WTC11 (cell line): ENCODE data around the gene C19orf67.

ENCODE experiments used
- CREB1 ChIP-seq: sonication (generic); formaldehyde crosslinking; IDR thresholded peaks from 2 replicates; pipeline ENCODE4 v1.8.0; 2023; ENCODE audit warnings: mild to moderate bottlenecking, missing genetic modification reagents
- FOXJ3 ChIP-seq: sonication (generic); formaldehyde crosslinking; IDR thresholded peaks from 2 replicates; pipeline ENCODE4 v1.9.0; 2021; ENCODE audit warnings: missing genetic modification reagents, mild to moderate bottlenecking, borderline replicate concordance
- JUN ChIP-seq: sonication (generic); formaldehyde crosslinking; IDR thresholded peaks from 2 replicates; pipeline ENCODE4 v1.8.0; 2023; ENCODE audit warnings: mild to moderate bottlenecking, missing genetic modification reagents
- KAT7 ChIP-seq: sonication (generic); formaldehyde crosslinking; IDR thresholded peaks from 2 replicates; pipeline ENCODE4 v1.8.1; 2023; ENCODE audit warnings: missing genetic modification reagents, mild to moderate bottlenecking, borderline replicate concordance
- TP53 ChIP-seq: sonication (generic); formaldehyde crosslinking; IDR thresholded peaks from 2 replicates; pipeline ENCODE4 v1.8.1; 2023; ENCODE audit warnings: mild to moderate bottlenecking, missing genetic modification reagents
- ZNF396 ChIP-seq: fragments of 250-450 bp; sonication (Bioruptor Pico); IDR thresholded peaks from 2 replicates; pipeline ENCODE4 v1.8.0; 2021; ENCODE audit warnings: mild to moderate bottlenecking, moderate library complexity, borderline replicate concordance
- TF ChIP-seq, protein P1 (sequence below): sonication (generic); formaldehyde crosslinking; IDR thresholded peaks from 2 replicates; pipeline ENCODE4 v1.8.0; 2022; ENCODE audit warnings: missing genetic modification reagents
- TF ChIP-seq, protein P2 (sequence below): sonication (generic); formaldehyde crosslinking; IDR thresholded peaks from 2 replicates; pipeline ENCODE4 v1.8.0; 2023; ENCODE audit warnings: mild to moderate bottlenecking, missing genetic modification reagents
- TF ChIP-seq, protein P3 (sequence below): fragments of 200-600 bp; IDR thresholded peaks from 2 replicates; pipeline ENCODE4 v1.8.0; 2022; ENCODE audit warnings: antibody characterized with exemption
- TF ChIP-seq, protein P4 (sequence below): fragments of 250-450 bp; sonication (Bioruptor Pico); IDR thresholded peaks from 2 replicates; pipeline ENCODE4 v2.1.2; 2022; ENCODE audit warnings: mild to moderate bottlenecking, moderate library complexity
- TF ChIP-seq, protein P5 (sequence below): sonication (generic); formaldehyde crosslinking; conservative IDR thresholded peaks from 2 replicates; pipeline ENCODE4 v1.8.1; 2023; ENCODE audit warnings: mild to moderate bottlenecking, low read depth, missing genetic modification reagents, moderate library complexity

DNA sequence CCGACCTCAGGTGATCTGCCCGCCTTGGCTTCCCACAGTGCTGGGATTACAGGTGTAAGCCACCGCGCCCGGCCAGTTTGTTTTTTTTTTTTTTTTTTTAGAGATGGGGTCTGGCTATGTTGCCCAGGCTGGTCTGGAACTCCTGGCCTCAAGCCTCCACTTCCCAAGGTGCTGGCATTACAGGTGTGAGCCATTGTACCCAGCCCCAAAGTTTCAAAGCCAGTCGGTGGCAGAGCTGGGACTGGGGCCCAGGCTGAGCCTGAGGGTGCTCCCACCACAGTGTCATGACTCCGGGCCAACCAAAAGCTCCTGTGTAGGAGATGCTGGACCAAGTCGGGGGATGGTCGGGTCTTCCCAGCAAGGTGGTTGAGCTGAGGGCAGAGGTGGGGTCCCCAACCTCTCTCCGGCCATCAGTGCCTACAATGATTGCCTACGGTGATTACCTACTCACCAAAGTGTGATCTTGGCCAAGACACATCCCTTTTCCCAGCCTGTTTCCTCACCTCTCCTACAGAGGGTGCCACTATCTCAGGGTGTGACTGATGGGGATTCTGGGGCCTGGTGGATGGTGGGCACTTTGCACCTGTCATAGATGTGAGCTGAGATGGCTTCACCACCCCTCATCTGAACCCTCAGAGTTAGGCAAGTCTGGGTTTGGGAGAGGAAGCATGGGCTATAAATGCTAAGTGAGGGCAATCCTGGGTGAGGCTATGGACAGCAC, 10.8 kb upstream of the C19orf67 start:
- TF ChIP-seq, protein P1, sequence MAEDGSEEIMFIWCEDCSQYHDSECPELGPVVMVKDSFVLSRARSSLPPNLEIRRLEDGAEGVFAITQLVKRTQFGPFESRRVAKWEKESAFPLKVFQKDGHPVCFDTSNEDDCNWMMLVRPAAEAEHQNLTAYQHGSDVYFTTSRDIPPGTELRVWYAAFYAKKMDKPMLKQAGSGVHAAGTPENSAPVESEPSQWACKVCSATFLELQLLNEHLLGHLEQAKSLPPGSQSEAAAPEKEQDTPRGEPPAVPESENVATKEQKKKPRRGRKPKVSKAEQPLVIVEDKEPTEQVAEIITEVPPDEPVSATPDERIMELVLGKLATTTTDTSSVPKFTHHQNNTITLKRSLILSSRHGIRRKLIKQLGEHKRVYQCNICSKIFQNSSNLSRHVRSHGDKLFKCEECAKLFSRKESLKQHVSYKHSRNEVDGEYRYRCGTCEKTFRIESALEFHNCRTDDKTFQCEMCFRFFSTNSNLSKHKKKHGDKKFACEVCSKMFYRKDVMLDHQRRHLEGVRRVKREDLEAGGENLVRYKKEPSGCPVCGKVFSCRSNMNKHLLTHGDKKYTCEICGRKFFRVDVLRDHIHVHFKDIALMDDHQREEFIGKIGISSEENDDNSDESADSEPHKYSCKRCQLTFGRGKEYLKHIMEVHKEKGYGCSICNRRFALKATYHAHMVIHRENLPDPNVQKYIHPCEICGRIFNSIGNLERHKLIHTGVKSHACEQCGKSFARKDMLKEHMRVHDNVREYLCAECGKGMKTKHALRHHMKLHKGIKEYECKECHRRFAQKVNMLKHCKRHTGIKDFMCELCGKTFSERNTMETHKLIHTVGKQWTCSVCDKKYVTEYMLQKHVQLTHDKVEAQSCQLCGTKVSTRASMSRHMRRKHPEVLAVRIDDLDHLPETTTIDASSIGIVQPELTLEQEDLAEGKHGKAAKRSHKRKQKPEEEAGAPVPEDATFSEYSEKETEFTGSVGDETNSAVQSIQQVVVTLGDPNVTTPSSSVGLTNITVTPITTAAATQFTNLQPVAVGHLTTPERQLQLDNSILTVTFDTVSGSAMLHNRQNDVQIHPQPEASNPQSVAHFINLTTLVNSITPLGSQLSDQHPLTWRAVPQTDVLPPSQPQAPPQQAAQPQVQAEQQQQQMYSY = no peak
- no peak for TF ChIP-seq KAT7 (CRISPR knock-in tag)
- TF ChIP-seq JUN (CRISPR knock-in tag) = no peak
- TF ChIP-seq TP53 = no peak
- TF ChIP-seq, protein P2, sequence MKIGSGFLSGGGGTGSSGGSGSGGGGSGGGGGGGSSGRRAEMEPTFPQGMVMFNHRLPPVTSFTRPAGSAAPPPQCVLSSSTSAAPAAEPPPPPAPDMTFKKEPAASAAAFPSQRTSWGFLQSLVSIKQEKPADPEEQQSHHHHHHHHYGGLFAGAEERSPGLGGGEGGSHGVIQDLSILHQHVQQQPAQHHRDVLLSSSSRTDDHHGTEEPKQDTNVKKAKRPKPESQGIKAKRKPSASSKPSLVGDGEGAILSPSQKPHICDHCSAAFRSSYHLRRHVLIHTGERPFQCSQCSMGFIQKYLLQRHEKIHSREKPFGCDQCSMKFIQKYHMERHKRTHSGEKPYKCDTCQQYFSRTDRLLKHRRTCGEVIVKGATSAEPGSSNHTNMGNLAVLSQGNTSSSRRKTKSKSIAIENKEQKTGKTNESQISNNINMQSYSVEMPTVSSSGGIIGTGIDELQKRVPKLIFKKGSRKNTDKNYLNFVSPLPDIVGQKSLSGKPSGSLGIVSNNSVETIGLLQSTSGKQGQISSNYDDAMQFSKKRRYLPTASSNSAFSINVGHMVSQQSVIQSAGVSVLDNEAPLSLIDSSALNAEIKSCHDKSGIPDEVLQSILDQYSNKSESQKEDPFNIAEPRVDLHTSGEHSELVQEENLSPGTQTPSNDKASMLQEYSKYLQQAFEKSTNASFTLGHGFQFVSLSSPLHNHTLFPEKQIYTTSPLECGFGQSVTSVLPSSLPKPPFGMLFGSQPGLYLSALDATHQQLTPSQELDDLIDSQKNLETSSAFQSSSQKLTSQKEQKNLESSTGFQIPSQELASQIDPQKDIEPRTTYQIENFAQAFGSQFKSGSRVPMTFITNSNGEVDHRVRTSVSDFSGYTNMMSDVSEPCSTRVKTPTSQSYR = no peak
- TF ChIP-seq, protein P3, sequence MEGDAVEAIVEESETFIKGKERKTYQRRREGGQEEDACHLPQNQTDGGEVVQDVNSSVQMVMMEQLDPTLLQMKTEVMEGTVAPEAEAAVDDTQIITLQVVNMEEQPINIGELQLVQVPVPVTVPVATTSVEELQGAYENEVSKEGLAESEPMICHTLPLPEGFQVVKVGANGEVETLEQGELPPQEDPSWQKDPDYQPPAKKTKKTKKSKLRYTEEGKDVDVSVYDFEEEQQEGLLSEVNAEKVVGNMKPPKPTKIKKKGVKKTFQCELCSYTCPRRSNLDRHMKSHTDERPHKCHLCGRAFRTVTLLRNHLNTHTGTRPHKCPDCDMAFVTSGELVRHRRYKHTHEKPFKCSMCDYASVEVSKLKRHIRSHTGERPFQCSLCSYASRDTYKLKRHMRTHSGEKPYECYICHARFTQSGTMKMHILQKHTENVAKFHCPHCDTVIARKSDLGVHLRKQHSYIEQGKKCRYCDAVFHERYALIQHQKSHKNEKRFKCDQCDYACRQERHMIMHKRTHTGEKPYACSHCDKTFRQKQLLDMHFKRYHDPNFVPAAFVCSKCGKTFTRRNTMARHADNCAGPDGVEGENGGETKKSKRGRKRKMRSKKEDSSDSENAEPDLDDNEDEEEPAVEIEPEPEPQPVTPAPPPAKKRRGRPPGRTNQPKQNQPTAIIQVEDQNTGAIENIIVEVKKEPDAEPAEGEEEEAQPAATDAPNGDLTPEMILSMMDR = no peak
- no peak for TF ChIP-seq CREB1 (CRISPR knock-in tag)
- TF ChIP-seq, protein P4, sequence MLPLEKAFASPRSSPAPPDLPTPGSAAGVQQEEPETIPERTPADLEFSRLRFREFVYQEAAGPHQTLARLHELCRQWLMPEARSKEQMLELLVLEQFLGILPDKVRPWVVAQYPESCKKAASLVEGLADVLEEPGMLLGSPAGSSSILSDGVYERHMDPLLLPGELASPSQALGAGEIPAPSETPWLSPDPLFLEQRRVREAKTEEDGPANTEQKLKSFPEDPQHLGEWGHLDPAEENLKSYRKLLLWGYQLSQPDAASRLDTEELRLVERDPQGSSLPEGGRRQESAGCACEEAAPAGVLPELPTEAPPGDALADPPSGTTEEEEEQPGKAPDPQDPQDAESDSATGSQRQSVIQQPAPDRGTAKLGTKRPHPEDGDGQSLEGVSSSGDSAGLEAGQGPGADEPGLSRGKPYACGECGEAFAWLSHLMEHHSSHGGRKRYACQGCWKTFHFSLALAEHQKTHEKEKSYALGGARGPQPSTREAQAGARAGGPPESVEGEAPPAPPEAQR (CRISPR knock-in tag) = no peak
- TF ChIP-seq FOXJ3 = no peak
- no peak for TF ChIP-seq ZNF396 (CRISPR knock-in tag)
- TF ChIP-seq, protein P5, sequence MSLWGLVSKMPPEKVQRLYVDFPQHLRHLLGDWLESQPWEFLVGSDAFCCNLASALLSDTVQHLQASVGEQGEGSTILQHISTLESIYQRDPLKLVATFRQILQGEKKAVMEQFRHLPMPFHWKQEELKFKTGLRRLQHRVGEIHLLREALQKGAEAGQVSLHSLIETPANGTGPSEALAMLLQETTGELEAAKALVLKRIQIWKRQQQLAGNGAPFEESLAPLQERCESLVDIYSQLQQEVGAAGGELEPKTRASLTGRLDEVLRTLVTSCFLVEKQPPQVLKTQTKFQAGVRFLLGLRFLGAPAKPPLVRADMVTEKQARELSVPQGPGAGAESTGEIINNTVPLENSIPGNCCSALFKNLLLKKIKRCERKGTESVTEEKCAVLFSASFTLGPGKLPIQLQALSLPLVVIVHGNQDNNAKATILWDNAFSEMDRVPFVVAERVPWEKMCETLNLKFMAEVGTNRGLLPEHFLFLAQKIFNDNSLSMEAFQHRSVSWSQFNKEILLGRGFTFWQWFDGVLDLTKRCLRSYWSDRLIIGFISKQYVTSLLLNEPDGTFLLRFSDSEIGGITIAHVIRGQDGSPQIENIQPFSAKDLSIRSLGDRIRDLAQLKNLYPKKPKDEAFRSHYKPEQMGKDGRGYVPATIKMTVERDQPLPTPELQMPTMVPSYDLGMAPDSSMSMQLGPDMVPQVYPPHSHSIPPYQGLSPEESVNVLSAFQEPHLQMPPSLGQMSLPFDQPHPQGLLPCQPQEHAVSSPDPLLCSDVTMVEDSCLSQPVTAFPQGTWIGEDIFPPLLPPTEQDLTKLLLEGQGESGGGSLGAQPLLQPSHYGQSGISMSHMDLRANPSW (CRISPR knock-in tag) = no peak
